ENCODE data around the gene CORO2A.
"Not testable (repeated sequence)": the region's sequence is repeated elsewhere in the genome, so short reads cannot be mapped to it uniquely, and the experiment has no call there.

CORO2A gene

DNA sequence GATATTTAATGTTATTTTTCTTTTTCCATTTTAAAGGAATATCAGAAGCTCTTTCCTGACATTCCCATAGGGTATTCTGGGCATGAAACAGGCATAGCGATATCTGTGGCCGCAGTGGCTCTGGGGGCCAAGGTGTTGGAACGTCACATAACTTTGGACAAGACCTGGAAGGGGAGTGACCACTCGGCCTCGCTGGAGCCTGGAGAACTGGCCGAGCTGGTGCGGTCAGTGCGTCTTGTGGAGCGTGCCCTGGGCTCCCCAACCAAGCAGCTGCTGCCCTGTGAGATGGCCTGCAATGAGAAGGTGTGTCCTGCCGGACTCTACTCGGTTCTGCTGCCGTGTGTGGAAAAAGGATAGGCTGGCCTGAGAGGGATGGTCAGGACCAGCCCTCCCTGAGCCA lies 111.7 kb downstream of the CORO2A start:
- DNase-seq: no peak

DNA sequence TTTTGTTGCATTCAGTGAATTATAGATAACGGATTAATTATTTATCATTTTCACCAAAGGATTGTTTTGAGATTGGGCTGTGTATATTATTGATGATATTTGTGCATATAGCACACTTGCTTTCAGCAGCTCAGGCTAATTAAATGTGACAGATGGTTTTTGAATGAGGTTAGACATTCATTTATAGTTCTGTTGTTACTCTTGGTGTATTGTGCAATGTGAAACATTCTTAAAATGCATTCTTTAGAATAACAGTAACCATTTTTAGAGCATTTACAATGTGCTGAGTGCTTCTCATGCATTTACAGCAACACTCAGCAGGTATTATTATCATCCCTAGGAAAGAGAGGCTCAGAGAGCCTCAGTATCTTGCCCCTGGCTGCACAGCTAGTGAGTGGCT lies 112.1 kb downstream of the CORO2A start:
- no peak for DNase-seq

DNA sequence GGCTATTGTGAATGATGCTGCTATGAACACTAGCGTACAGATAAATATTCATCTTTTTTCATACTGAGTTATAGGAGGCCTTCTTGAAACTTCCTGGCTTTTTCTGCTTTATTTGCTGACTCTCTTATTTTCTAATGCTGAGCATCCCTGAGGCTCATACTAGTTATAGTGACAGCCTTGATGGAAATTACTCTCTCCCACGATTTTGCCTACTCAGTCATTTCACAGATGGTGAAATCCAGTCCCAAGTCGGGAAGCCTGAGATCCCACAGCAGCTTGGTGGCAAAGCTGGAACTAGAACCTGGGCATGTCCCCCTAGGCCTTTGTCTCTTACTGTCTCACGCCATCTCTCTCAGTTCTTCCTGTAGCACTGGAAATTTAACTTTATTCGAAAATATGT lies 113.5 kb downstream of the CORO2A start:
- no peak for DNase-seq

DNA sequence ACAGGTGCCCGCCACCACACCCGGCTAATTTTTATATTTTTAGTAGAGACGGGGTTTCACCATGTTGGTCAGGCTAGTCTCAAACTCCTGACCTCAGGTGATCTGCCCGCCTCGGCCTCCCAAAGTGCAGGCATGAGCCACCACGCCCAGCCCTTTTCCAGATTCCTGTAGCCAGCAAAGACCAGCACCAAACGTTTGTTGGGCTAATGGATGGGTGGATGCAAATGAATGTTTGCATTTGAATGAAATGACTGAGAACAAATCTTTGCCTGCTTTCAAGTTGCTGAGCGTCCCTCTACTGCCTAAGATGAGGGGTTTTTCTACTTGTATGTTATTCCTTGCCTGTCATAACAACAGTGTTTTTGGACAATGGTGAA lies 115.9 kb downstream of the CORO2A start:
- DNase-seq: not testable (repeated sequence)

DNA sequence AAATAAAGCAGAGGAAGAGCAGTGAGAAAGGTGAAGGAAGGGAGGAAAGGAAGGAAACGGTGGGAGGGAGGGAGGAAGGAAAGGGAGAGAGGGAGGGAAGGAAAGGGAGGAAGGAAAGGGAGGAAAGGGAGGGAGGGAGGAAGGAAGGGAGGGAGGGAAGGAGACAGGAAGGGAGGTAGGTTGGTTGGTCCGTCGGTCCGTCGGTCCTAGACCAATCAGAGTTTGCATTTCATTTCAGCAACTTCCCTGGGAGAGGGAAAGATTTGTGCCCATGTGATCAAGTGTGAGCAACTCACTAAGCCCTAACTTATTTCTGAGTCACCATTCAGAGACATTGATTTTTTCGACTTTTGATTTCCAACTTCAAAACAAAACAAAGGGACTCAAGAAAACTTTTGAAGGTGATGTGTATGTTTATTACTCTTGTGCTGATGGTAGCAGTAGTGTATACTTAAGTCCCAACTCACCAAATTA lies 117.1 kb downstream of the CORO2A start:
- DNase-seq: peak in 1 of 5 donors; percentile 54

DNA sequence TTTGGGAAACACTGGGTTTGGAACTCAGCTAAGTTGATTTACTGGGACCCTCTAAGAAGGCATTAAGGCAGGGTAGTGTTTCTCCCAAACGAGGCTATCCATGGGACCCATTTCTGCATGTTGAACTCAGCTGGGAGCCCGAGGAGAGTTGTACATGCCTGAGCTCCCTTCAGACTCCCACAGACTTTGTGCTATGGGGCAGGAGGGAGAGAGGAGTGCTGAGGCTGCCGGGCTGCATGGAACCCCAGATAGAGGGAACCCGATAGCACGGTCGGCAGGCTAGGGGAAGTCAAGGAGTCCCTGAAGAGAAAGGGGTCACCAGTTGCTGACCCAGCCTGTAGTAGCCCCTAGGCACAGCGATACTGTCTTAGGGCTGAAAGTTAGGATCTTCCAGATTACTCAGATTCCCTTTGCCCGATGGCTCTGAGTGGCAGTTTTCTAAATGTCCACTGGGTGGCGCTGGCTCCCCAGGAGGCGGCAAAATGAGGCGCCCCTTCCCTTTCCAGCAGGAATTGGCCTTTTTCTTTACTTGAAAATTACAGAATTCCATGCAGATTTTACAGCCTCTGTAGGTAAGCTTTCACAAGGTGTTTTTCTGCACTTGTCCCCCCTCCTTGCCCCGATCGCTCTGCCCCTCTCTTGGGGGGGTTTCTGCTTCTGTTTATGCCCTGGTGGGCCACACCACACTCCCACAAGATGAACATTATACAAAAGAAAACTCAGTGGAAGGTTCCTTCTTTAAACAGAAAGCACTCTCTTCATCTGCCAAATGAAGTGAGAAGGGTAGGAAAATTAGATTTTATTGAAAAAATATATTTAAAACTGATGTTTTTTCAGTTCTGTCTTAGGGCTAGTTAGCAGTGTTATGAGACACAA lies 118.1 kb downstream of the CORO2A start:
- DNase-seq: peak; percentile 32 to 65 (median 54)

DNA sequence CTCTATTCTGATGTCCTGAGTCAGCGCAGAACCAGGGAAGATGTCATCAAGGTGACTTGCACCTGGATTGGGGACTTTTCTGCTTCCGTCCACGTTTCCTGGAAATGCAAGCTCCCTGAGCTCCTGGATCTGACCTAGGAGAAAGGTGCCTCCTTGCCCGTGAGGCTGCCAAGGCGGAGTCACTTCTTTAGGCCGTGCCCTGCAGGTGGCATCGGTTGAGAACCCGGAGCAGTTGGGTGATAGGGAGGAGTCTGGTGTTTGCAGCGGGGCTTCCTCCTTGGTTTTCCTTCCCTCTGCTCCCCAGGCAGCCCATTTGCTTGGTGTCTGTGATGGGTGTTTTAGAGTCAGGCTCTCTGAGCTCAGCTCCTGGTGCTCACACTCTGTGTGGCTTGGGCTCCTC lies 120.7 kb downstream of the CORO2A start:
- no peak for DNase-seq
